A549 treated with RU486 at 1 μM for 4 hours (cell line): ENCODE data around the gene SLC16A11. TPM values are rescaled to one million over a fixed set of nuclear protein-coding genes. Genes with fewer than 3 reads are reported as not detected.

ENCODE experiments used
- total RNA-seq: library from RNA; stranded (reverse); fragments of 200-300 nt; extraction: Qiagen RNA extraction; gene quantifications from 5 replicates; pipeline ENCODE4 v1.2.3, GENCODE V29; 2022; ENCODE audit warnings: low read depth

Gene SLC16A11
- total RNA-seq, result not detected in 5 replicates

DNA sequence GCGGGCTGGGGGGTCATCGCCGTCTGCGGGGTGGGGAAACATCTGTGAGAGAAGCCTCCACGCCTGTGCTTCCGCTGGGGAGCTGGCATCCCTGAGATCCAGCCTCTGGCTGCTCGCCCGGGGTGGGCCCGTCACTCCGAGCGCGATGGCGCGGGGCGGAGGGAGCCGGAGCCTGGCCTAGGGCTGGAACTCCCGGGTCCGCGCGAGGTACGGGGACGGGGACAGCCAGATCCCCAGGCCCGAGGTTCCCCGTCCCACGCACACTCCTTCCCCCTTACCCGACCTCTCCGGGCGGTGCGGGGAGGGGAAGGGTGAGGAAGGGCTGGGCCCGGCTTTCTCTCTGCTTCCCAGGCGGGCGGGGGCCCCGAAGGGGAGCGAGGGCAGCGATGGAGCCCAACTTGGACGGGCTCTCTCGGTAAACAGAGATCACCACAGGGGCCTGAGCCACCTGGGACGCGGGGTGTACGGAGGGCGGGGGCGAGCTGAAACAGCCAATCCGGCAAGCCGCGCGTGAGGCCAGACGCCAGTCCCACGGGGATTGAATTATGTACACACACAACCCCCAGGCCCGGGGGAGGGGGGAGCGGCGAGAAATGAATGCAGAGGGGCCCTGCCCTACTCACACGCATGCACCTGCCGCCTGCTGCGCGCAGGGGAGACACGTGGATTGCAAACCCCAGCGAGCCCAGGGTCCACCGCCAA is at the start of gene SLC16A11:
Gene SLC16A11, minus strand, starts transcription at position 596 of the 702 bp plus-strand sequence. Its CDS starts 579 bp downstream, at position 17.

DNA sequence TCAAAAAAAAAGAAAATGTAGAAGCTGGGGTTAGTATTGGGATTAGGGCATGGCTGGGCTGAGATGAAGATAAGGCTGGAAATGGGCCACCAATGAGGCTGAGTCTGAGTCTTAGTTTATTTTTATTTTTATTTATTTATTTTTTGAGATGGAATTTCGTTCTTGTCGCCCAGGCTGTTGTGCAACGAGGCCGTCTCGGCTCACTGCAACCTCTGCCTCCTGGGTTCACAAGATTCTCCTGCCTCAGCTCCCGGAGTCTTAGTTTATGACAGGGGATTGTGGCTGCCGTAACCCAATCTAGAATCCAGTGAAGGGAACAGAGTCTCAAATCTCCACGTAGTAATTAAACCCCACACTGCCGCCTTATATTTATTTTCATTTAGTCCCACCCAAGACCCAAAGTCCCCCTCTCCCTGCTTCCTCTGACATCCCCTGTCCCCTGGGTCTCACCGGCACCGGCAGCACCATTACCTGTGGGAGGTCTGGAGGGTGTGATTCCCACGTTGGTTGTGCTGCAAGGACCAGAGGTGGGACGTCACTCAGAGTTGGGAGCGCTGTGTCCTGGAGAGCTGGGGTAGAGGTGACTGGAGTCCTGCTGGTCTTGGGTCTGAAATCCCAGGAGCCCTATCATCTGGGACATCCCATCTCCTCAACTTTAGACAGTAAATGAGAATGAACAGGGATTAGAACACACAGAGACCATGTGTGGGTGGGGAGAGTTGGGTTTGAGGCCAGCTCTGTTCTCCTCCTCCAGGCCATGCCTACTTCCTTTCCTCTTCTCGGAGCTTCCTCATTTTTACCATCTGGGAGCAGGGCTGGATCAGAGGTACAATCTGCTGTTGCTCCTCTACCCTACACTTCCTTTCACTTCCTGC is 35.9 kb upstream of the SLC16A11 start, which contains the start of gene CLEC10A:
Gene CLEC10A, minus strand, starts transcription at position 671 of the 875 bp plus-strand sequence. CDS start 1,439 bp downstream, outside the sequence.

DNA sequence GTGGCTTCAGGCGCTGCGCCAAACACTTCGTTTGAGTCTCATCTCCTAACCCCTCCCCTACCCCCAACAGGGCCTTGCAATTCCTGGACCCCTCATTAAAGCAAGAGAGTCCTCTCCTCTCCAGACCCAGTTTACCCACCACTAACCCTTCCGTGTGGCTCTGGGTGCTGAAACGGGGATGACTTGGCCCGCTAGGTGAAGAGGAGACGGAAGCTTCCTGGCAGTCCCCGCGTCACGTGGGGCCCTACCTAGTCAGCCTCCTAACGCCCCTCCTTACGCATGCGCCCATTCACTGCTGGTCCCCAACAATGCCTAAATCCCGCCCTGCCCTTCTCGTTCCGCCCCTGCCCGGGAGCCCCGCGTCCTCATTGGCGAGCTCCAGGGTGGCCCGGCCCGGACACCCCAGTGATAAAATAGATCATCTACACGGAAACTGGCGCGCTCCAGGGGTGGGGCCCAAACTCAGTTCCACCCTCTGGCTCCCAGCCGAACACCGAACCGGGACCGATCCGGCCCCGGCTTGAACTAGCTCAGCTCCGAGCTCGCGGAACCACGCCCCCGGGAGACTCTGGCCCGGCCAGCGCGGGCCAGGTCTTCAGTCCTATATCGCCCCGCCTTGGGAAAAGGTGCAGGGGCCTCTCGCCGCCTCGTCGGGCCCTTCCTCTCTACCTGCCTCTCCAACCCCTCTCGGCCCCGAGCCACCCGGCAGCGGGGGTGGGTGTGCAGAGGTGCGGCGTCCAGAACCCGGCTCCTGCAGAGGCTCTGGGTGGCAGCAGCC is 8.1 kb downstream of the SLC16A11 start, which contains the start of gene SLC16A13:
Gene SLC16A13, plus strand, starts transcription at position 425 of the 778 bp plus-strand sequence. CDS start 368 bp downstream, outside the sequence.

GRCh38 chr17:7022781-7023571 is 20.9 kb downstream of the SLC16A11 start, which contains the start of gene BCL6B:
Gene BCL6B (plus strand): TSS chr17:7023050. CDS start chr17:7023672, 622 bp downstream.

GRCh38 chr17:6995500-6996255 is 48.2 kb downstream of the SLC16A11 start, which contains the start of gene ALOX12:
Gene ALOX12 (plus strand): TSS chr17:6996049. CDS start chr17:6996118, 69 bp downstream.

Other genes with a start within 250 kb of the SLC16A11 start
- gene TEKT1, start 212.4 kb downstream of the SLC16A11 start, total RNA-seq, result 0.06 to 0.12 TPM in 2 of 5 replicates, not detected in the others
- gene ALOX12, start 48.0 kb downstream of the SLC16A11 start, total RNA-seq, result not detected in 5 replicates
- gene RNASEK, start 31.5 kb downstream of the SLC16A11 start, total RNA-seq, result 458 to 548 TPM (median 474 TPM) in 5 replicates
- 0.09 TPM in 1 of 5 replicates, not detected in the others for gene BCL6B, start 21.0 kb downstream of the SLC16A11 start, total RNA-seq
- gene SLC16A13, start 8.1 kb downstream of the SLC16A11 start, total RNA-seq, result 8.8 to 12.1 TPM (median 10.0 TPM) in 5 replicates
- gene CLEC10A, start 36.2 kb upstream of the SLC16A11 start, total RNA-seq, result not detected in 5 replicates
- gene ASGR2, start 70.7 kb upstream of the SLC16A11 start, total RNA-seq, result 0.36 TPM in 1 of 5 replicates, not detected in the others
- gene ASGR1, start 135.3 kb upstream of the SLC16A11 start, total RNA-seq, result 1.0 to 1.5 TPM (median 1.3 TPM) in 5 replicates
- 7.2 to 10.7 TPM (median 8.9 TPM) in 5 replicates for gene DLG4, start 175.7 kb upstream of the SLC16A11 start, total RNA-seq
- 373 to 531 TPM (median 506 TPM) in 5 replicates for gene ACADVL, start 175.8 kb upstream of the SLC16A11 start, total RNA-seq
- 26.1 to 39.5 TPM (median 37.0 TPM) in 5 replicates for gene DVL2, start 190.4 kb upstream of the SLC16A11 start, total RNA-seq
- gene PHF23, start 195.4 kb upstream of the SLC16A11 start, total RNA-seq, result 82.3 to 110 TPM (median 92.2 TPM) in 5 replicates
- 678 to 759 TPM (median 700 TPM) in 5 replicates for gene GABARAP, start 198.4 kb upstream of the SLC16A11 start, total RNA-seq
- gene CTDNEP1, start 207.6 kb upstream of the SLC16A11 start, total RNA-seq, result 210 to 241 TPM (median 229 TPM) in 5 replicates
- 110 to 138 TPM (median 124 TPM) in 5 replicates for gene ELP5, start 208.1 kb upstream of the SLC16A11 start, total RNA-seq
- 0.57 to 1.5 TPM (median 0.71 TPM) in 5 replicates for gene CLDN7, start 218.4 kb upstream of the SLC16A11 start, total RNA-seq
- 0.07 to 0.29 TPM (median 0.17 TPM) in 5 replicates for gene SLC2A4, start 237.6 kb upstream of the SLC16A11 start, total RNA-seq